GM20431 (cell line): Measurements from ENCODE around the gene HMX1.

Source experiments
- in situ Hi-C: fragments of 300-500 bp; cut with MseI, MboI; formaldehyde crosslinking; loops from one replicate; pipeline ENCODE4 v1.15.0; 2020; ENCODE audit warnings: low sequenced_read_pairs; ENCODE audit not compliant: unreplicated experiment

Gene HMX1

GRCh38 chr4:8910822-8911315 is 39.2 kb upstream of the HMX1 start:
- in situ Hi-C loops = loop anchor here (10.0 kb wide), 1 partner anchor 296 kb away; no protein-coding TSS in a partner anchor

GRCh38 chr4:8910100-8910821 is 38.6 kb upstream of the HMX1 start:
- in situ Hi-C loops = loop anchor here (10.0 kb wide), 1 partner anchor 295 kb away; no protein-coding TSS in a partner anchor

- in situ Hi-C loops = no loop called here
These were observed 37.9 kb upstream of the HMX1 start for GRCh38 chr4:8909548-8909947.

- in situ Hi-C loops = no loop called here
These were observed 36.7 kb upstream of the HMX1 start for GRCh38 chr4:8908206-8908893.

GRCh38 chr4:8907596-8908205 is 36.1 kb upstream of the HMX1 start:
- in situ Hi-C loops = no loop called here

GRCh38 chr4:8906991-8907595 is 35.5 kb upstream of the HMX1 start:
- in situ Hi-C loops = no loop called here

GRCh38 chr4:8906668-8906970 is 35.0 kb upstream of the HMX1 start:
- in situ Hi-C loops = no loop called here

GRCh38 chr4:8905773-8906667 is 34.4 kb upstream of the HMX1 start:
- in situ Hi-C loops = no loop called here

GRCh38 chr4:8905226-8905772 is 33.7 kb upstream of the HMX1 start:
- in situ Hi-C loops = no loop called here

- in situ Hi-C loops = no loop called here
These were observed 33.0 kb upstream of the HMX1 start for GRCh38 chr4:8904666-8905065.

- in situ Hi-C loops = no loop called here
These were observed 32.4 kb upstream of the HMX1 start for GRCh38 chr4:8904041-8904501.

- in situ Hi-C loops = no loop called here
These were observed 29.7 kb upstream of the HMX1 start for GRCh38 chr4:8901335-8901734.

- in situ Hi-C loops = no loop called here
These were observed 28.9 kb upstream of the HMX1 start for GRCh38 chr4:8900588-8900987.

- in situ Hi-C loops = no loop called here
These were observed 26.8 kb upstream of the HMX1 start for GRCh38 chr4:8898419-8898818.

GRCh38 chr4:8897251-8898167 is 25.9 kb upstream of the HMX1 start:
- in situ Hi-C loops = no loop called here

GRCh38 chr4:8896506-8896905 is 24.9 kb upstream of the HMX1 start:
- in situ Hi-C loops = no loop called here

- in situ Hi-C loops = no loop called here
These were observed 24.4 kb upstream of the HMX1 start for GRCh38 chr4:8896071-8896470.

- in situ Hi-C loops = no loop called here
These were observed 23.7 kb upstream of the HMX1 start for GRCh38 chr4:8895295-8895694.
